Activated CD4-positive, alpha-beta T cell treated with anti-CD3 and anti-CD28 coated beads for 36 hours (primary cell): ENCODE data around the gene PPM1K. TPM values are rescaled to one million over a fixed set of nuclear protein-coding genes. Genes with fewer than 3 reads are reported as not detected.
"Not testable (repeated sequence)": the region's sequence is repeated elsewhere in the genome, so short reads cannot be mapped to it uniquely, and the experiment has no call there.

Experiments used
- ATAC-seq: fragments of 200-7000 bp; cut with Tn5 transposase; one replicate; pipeline ENCODE4 v1.10.0; 2021; ENCODE audit warnings: mild to moderate bottlenecking, moderate library complexity
- CTCF ChIA-PET: fragments of 350-600 bp; sonication (Branson Sonifier 250); formaldehyde crosslinking; loops from one replicate; lab custom pipeline; 2021; ENCODE audit warnings: antibody characterized with exemption; lab: Charles Lee
- POLR2A ChIA-PET: fragments of 350-600 bp; sonication (Branson Sonifier 250); formaldehyde crosslinking; loops from one replicate; lab custom pipeline; 2021; ENCODE audit warnings: antibody characterized with exemption, inconsistent platforms; lab: Charles Lee
- DNase-seq: peaks from one replicate; pipeline ENCODE4 v3.0.0-alpha.2; 2020
- H3K27ac Mint-ChIP-seq: one replicate; pipeline ENCODE4 v1.8.0; 2021; ENCODE audit warnings: mixed read lengths
- H3K27me3 Mint-ChIP-seq: one replicate; pipeline ENCODE4 v1.8.0; 2021; ENCODE audit warnings: mixed read lengths
- H3K36me3 Mint-ChIP-seq: one replicate; pipeline ENCODE4 v1.8.0; 2021; ENCODE audit warnings: low read depth, mixed read lengths
- H3K4me1 Mint-ChIP-seq: one replicate; pipeline ENCODE4 v1.8.0; 2021; ENCODE audit warnings: mixed read lengths
- H3K4me3 Mint-ChIP-seq: one replicate; pipeline ENCODE4 v1.8.0; 2021; ENCODE audit warnings: mild to moderate bottlenecking, moderate library complexity, mixed read lengths
- H3K9me3 Mint-ChIP-seq: one replicate; pipeline ENCODE4 v1.8.0; 2021; ENCODE audit warnings: low read depth, mixed read lengths
- intact Hi-C, 2 experiments: fragments of 100-400 bp; cut with DNase I in 1 of 2; cut with micrococcal nuclease in 1 of 2; formaldehyde crosslinking; loops; one replicate each; pipeline versions ENCODE4 v1.14.2 to v1.15.1; 2022 to 2024; cut with DNase I, micrococcal nuclease
- total RNA-seq, 2 experiments: library from RNA; stranded (reverse); gene quantifications; one replicate each; pipeline ENCODE4 v1.2.3, GENCODE V29; 2021

PPM1K gene
- 10 to 100 TPM; 44.2 to 53.4 TPM for total RNA-seq

- H3K4me1 Mint-ChIP-seq: peaks cover 35% of the 10 kb centered on the region
- ChIA-PET CTCF (interaction anchor here (0.6 to 2.0 kb wide), 10 partner anchors 13 to 826 kb away, joined by 3 to 8 read pairs (median 3); partner anchors contain the start of gene PYURF), POLR2A (interaction anchor here (0.6 to 3.2 kb wide), 3 partner anchors 86 to 309 kb away, joined by 3 to 17 read pairs (median 4); partner anchors contain the start of gene HERC5)
- peak; percentile 100 for DNase-seq
- H3K9me3 Mint-ChIP-seq: no peaks in the 10 kb centered on the region
- intact Hi-C loops: loop anchor here (1.0 to 10.0 kb wide), 17 partner anchors 36 to 1350 kb away; partner anchors contain the start of genes HERC3 (in 2 of the 2), PYURF (in 2 of the 2), AFF1 (in 1 of the 2) and HERC6 (in 1 of the 2)
- peak within 1 kb of the TSS; percentile 100 for H3K27ac Mint-ChIP-seq
- H3K27me3 Mint-ChIP-seq: no peaks in the 10 kb centered on the region
- ATAC-seq: peak; percentile 88
- H3K4me3 Mint-ChIP-seq: peak within 1 kb of the TSS; percentile 96
- peaks cover 25% of the 10 kb centered on the region for H3K36me3 Mint-ChIP-seq
These were observed at the start of gene PPM1K for GRCh38 chr4:88284439-88285234. Gene PPM1K (minus strand): TSS chr4:88284561. CDS start chr4:88278583, 5,978 bp downstream.

- intact Hi-C loops: no loop called here
- H3K27ac Mint-ChIP-seq: no peak overlapping the region
- H3K9me3 Mint-ChIP-seq: no peaks in the 10 kb centered on the region
- no peak overlapping the region for H3K4me3 Mint-ChIP-seq
- H3K27me3 Mint-ChIP-seq: no peaks in the 10 kb centered on the region
- ChIA-PET POLR2A (no interaction called here), CTCF (interaction anchor here (0.6 kb wide), 1 partner anchor 89 kb away, joined by 3 read pairs; no protein-coding TSS in a partner anchor)
- no peak for DNase-seq
- no peaks in the 10 kb centered on the region for H3K36me3 Mint-ChIP-seq
- no peaks in the 10 kb centered on the region for H3K4me1 Mint-ChIP-seq
- ATAC-seq: no peak
These were observed 49.5 kb upstream of the PPM1K start for GRCh38 chr4:88333741-88334405.

GRCh38 chr4:88327665-88328064, 43.3 kb upstream of the PPM1K start:
- no peak for ATAC-seq
- POLR2A ChIA-PET: no interaction called here

GRCh38 chr4:88320780-88321373, 36.5 kb upstream of the PPM1K start:
- peaks cover 14% of the 10 kb centered on the region for H3K4me1 Mint-ChIP-seq
- H3K27me3 Mint-ChIP-seq: no peaks in the 10 kb centered on the region
- DNase-seq (peak; percentile 40), ATAC-seq (peak; percentile 82)
- H3K9me3 Mint-ChIP-seq: no peaks in the 10 kb centered on the region
- no peaks in the 10 kb centered on the region for H3K36me3 Mint-ChIP-seq
- H3K27ac Mint-ChIP-seq: peak overlapping the region; percentile 89
- peak overlapping the region; percentile 48 for H3K4me3 Mint-ChIP-seq
- intact Hi-C loops: loop anchor here in 1 of 2 experiments (2.0 kb wide), 1 partner anchor 36 kb away; the partner anchor contains the start of gene PPM1K
- CTCF ChIA-PET: interaction anchor here (0.6 to 1.1 kb wide), 3 partner anchors 15 to 48 kb away, joined by 3 to 6 read pairs (median 3); no protein-coding TSS in a partner anchor
- POLR2A ChIA-PET: interaction anchor here (0.7 kb wide), 1 partner anchor 40 kb away, joined by 3 read pairs; no protein-coding TSS in a partner anchor

More at GRCh38 chr4:88327665-88328064, 43.3 kb upstream of the PPM1K start:
- H3K27me3 Mint-ChIP-seq: no peaks in the 10 kb centered on the region
- H3K36me3 Mint-ChIP-seq: no peaks in the 10 kb centered on the region
- no peak overlapping the region for H3K27ac Mint-ChIP-seq
- intact Hi-C loops: no loop called here
- no peak overlapping the region for H3K4me3 Mint-ChIP-seq
- no peaks in the 10 kb centered on the region for H3K4me1 Mint-ChIP-seq
- no peak for DNase-seq
- no peaks in the 10 kb centered on the region for H3K9me3 Mint-ChIP-seq
- CTCF ChIA-PET: interaction anchor here (0.6 to 0.7 kb wide), 2 partner anchors 108 to 286 kb away, joined by 3 read pairs; no protein-coding TSS in a partner anchor

GRCh38 chr4:88320224-88320779, 35.9 kb upstream of the PPM1K start:
- Mint-ChIP-seq H3K4me3 (peak overlapping the region; percentile 48), H3K4me1 (peaks cover 14% of the 10 kb centered on the region), H3K27me3 (no peaks in the 10 kb centered on the region), H3K27ac (peak overlapping the region; percentile 89), H3K9me3 (no peaks in the 10 kb centered on the region), H3K36me3 (no peaks in the 10 kb centered on the region)
- DNase-seq (no peak), ATAC-seq (peak; percentile 56)
- CTCF ChIA-PET: interaction anchor here (0.6 to 1.1 kb wide), 5 partner anchors 14 to 195 kb away, joined by 3 to 6 read pairs (median 3); no protein-coding TSS in a partner anchor
- POLR2A ChIA-PET: no interaction called here
- intact Hi-C loops: loop anchor here in 1 of 2 experiments (2.0 kb wide), 1 partner anchor 36 kb away; the partner anchor contains the start of gene PPM1K

GRCh38 chr4:88318751-88319350, 34.5 kb upstream of the PPM1K start:
- POLR2A ChIA-PET: no interaction called here

GRCh38 chr4:88315460-88316017, 31.2 kb upstream of the PPM1K start:
- CTCF ChIA-PET: interaction anchor here (1.1 kb wide), 1 partner anchor 79 kb away, joined by 3 read pairs; no protein-coding TSS in a partner anchor
- Mint-ChIP-seq H3K4me1 (peaks cover 7% of the 10 kb centered on the region), H3K27me3 (peaks cover 3% of the 10 kb centered on the region), H3K9me3 (peaks cover 3% of the 10 kb centered on the region), H3K36me3 (no peaks in the 10 kb centered on the region), H3K4me3 (no peak overlapping the region), H3K27ac (no peak overlapping the region)
- DNase-seq: no peak
- intact Hi-C loops: no loop called here
- ATAC-seq: no peak
- POLR2A ChIA-PET: no interaction called here

More at GRCh38 chr4:88318751-88319350, 34.5 kb upstream of the PPM1K start:
- Mint-ChIP-seq H3K27ac (no peak overlapping the region), H3K4me1 (peaks cover 14% of the 10 kb centered on the region), H3K27me3 (no peaks in the 10 kb centered on the region), H3K9me3 (no peaks in the 10 kb centered on the region), H3K36me3 (no peaks in the 10 kb centered on the region), H3K4me3 (no peak overlapping the region)
- CTCF ChIA-PET: no interaction called here
- DNase-seq (no peak), ATAC-seq (no peak)
- intact Hi-C loops: no loop called here

- H3K9me3 Mint-ChIP-seq, DNase-seq, H3K36me3 Mint-ChIP-seq, H3K27ac Mint-ChIP-seq, H3K27me3 Mint-ChIP-seq, H3K4me1 Mint-ChIP-seq, H3K4me3 Mint-ChIP-seq, POLR2A ChIA-PET, intact Hi-C loops, ATAC-seq: not testable (repeated sequence)
- CTCF ChIA-PET: interaction anchor here (0.6 to 0.9 kb wide), 2 partner anchors 164 to 226 kb away, joined by 3 to 4 read pairs; no protein-coding TSS in a partner anchor
These were observed 28.8 kb upstream of the PPM1K start for GRCh38 chr4:88313088-88313624.

- intact Hi-C loops: no loop called here
- Mint-ChIP-seq H3K27me3 (peaks cover 3% of the 10 kb centered on the region), H3K9me3 (peaks cover 3% of the 10 kb centered on the region), H3K4me1 (no peaks in the 10 kb centered on the region), H3K4me3 (no peak overlapping the region), H3K27ac (no peak overlapping the region), H3K36me3 (no peaks in the 10 kb centered on the region)
- peak; percentile 44 for ATAC-seq
- CTCF ChIA-PET: no interaction called here
- DNase-seq: no peak
- POLR2A ChIA-PET: no interaction called here
These were observed 24.2 kb upstream of the PPM1K start for GRCh38 chr4:88308587-88308986.
